GM10847 (cell line): ENCODE measurements around the gene CDYL2.

Experiments
- POLR2A ChIP-seq: IDR thresholded peaks from 2 replicates; pipeline ENCODE4 v1.6.1; 2011; ENCODE audit not compliant: insufficient read length; ENCODE audit errors: extremely low read depth

CDYL2 gene

GRCh38 chr16:80614908-80615671, 189.3 kb downstream of the CDYL2 start:
- no peak for TF ChIP-seq POLR2A

GRCh38 chr16:80612461-80613017, 191.9 kb downstream of the CDYL2 start:
- no peak for TF ChIP-seq POLR2A

- no peak for TF ChIP-seq POLR2A
These were observed 192.5 kb downstream of the CDYL2 start for GRCh38 chr16:80611930-80612327.

GRCh38 chr16:80611171-80611929, 193.0 kb downstream of the CDYL2 start:
- no peak for TF ChIP-seq POLR2A

GRCh38 chr16:80610481-80611156, 193.8 kb downstream of the CDYL2 start:
- no peak for TF ChIP-seq POLR2A

- TF ChIP-seq POLR2A, result no peak
These were observed 195.5 kb downstream of the CDYL2 start for GRCh38 chr16:80608946-80609345.

GRCh38 chr16:80607204-80607603, 197.2 kb downstream of the CDYL2 start:
- TF ChIP-seq POLR2A, result no peak

GRCh38 chr16:80606221-80606766, 198.1 kb downstream of the CDYL2 start:
- TF ChIP-seq POLR2A, result no peak

- TF ChIP-seq POLR2A, result no peak
These were observed 199.6 kb downstream of the CDYL2 start for GRCh38 chr16:80604600-80605355.

GRCh38 chr16:80602894-80603293, 201.5 kb downstream of the CDYL2 start:
- TF ChIP-seq POLR2A, result no peak

- TF ChIP-seq POLR2A, result no peak
These were observed 203.2 kb downstream of the CDYL2 start for GRCh38 chr16:80601182-80601581.

GRCh38 chr16:80599466-80599865, 204.9 kb downstream of the CDYL2 start:
- no peak for TF ChIP-seq POLR2A

- TF ChIP-seq POLR2A, result no peak
These were observed 207.7 kb downstream of the CDYL2 start for GRCh38 chr16:80596507-80597207.

- no peak for TF ChIP-seq POLR2A
These were observed 209.6 kb downstream of the CDYL2 start for GRCh38 chr16:80594756-80595155.
